ENCODE results near the gene PPEF2.
"Not testable (repeated sequence)": the region's sequence is repeated elsewhere in the genome, so short reads cannot be mapped to it uniquely, and the experiment has no call there.

The PPEF2 gene

GRCh38 chr4:75902352-75902751, at the start of gene PPEF2:
Gene PPEF2 (minus strand): TSS chr4:75902452. CDS start chr4:75896325, 6,127 bp downstream.
- DNase-seq: no peak

- no peak for DNase-seq
Measured at GRCh38 chr4:75950213-75950815, 48.1 kb upstream of the PPEF2 start.

GRCh38 chr4:75948822-75949444, 46.7 kb upstream of the PPEF2 start:
- no peak for DNase-seq

GRCh38 chr4:75940692-75941253, 38.5 kb upstream of the PPEF2 start, which contains the start of gene NAAA:
Gene NAAA (minus strand): TSS chr4:75941013. CDS start chr4:75940949, 64 bp downstream.
- peak; percentile 86 for DNase-seq

GRCh38 chr4:75939890-75940691, 37.8 kb upstream of the PPEF2 start:
- peak; percentile 88 for DNase-seq

GRCh38 chr4:75935628-75936027, 33.4 kb upstream of the PPEF2 start:
- no peak for DNase-seq

GRCh38 chr4:75930152-75930551, 27.9 kb upstream of the PPEF2 start:
- DNase-seq: no peak

GRCh38 chr4:75924916-75925315, 22.7 kb upstream of the PPEF2 start:
- DNase-seq: not testable (repeated sequence)

- DNase-seq: no peak
Measured at GRCh38 chr4:75924309-75924827, 22.1 kb upstream of the PPEF2 start.

GRCh38 chr4:75922588-75922987, 20.3 kb upstream of the PPEF2 start:
- DNase-seq: no peak

GRCh38 chr4:75921910-75922309, 19.7 kb upstream of the PPEF2 start:
- DNase-seq: no peak

- no peak for DNase-seq
Measured at GRCh38 chr4:75920327-75920726, 18.1 kb upstream of the PPEF2 start.

GRCh38 chr4:75919920-75920319, 17.7 kb upstream of the PPEF2 start:
- DNase-seq: no peak

GRCh38 chr4:75916091-75916661, 13.9 kb upstream of the PPEF2 start:
- DNase-seq: peak; percentile 71

GRCh38 chr4:75912968-75913367, 10.7 kb upstream of the PPEF2 start:
- DNase-seq: no peak

- DNase-seq: not testable (repeated sequence)
Measured at GRCh38 chr4:75910831-75911230, 8.6 kb upstream of the PPEF2 start.

GRCh38 chr4:75909405-75909804, 7.2 kb upstream of the PPEF2 start:
- DNase-seq: no peak

GRCh38 chr4:75908555-75908954, 6.3 kb upstream of the PPEF2 start:
- peak; percentile 10 for DNase-seq

GRCh38 chr4:75907966-75908365, 5.7 kb upstream of the PPEF2 start:
- peak; percentile 18 for DNase-seq

- no peak for DNase-seq
Measured at GRCh38 chr4:75904076-75904475, 1.8 kb upstream of the PPEF2 start.

- no peak for DNase-seq
Measured at GRCh38 chr4:75898536-75898935, 3.7 kb downstream of the PPEF2 start.

- DNase-seq: peak; percentile 66
Measured at GRCh38 chr4:75895744-75896314, 6.4 kb downstream of the PPEF2 start.

- peak; percentile 9 for DNase-seq
Measured at GRCh38 chr4:75892508-75892907, 9.7 kb downstream of the PPEF2 start.
